Measurements from ENCODE around the gene TXLNB. TPM values are rescaled to one million over a fixed set of nuclear protein-coding genes. Genes with fewer than 3 reads are reported as not detected.

The TXLNB gene
- total RNA-seq, 2 experiments from 2014 or later, result 0.11 to 0.22 TPM

GRCh38 chr6:139282684-139283083 is 9.1 kb downstream of the TXLNB start:
- ATAC-seq, result peak; percentile 48
- TF ChIP-seq CTCF (IDR thresholded peaks at IDR 0.05), result no peak
- CTCF ChIA-PET, result no interaction called here
- Mint-ChIP-seq H3K27me3 (no peaks in the 10 kb centered on the region), H3K4me1 (ENCODE audit: low read depth) (peaks cover 39% of the 10 kb centered on the region), H3K4me3 (no peak overlapping the region), H3K27ac (no peak overlapping the region), H3K36me3 (ENCODE audit: low read depth) (no peaks in the 10 kb centered on the region), H3K9me3 (peaks cover 4% of the 10 kb centered on the region)
- intact Hi-C loops (cut with micrococcal nuclease), result no loop called here
- POLR2A ChIA-PET, result no interaction called here
- DNase-seq, result no peak

GRCh38 chr6:139278190-139278589 is 13.6 kb downstream of the TXLNB start:
- Mint-ChIP-seq H3K9me3 (peaks cover 4% of the 10 kb centered on the region), H3K4me1 (ENCODE audit: low read depth) (peaks cover 35% of the 10 kb centered on the region), H3K36me3 (ENCODE audit: low read depth) (no peaks in the 10 kb centered on the region), H3K27ac (no peak overlapping the region), H3K27me3 (no peaks in the 10 kb centered on the region), H3K4me3 (no peak overlapping the region)
- CTCF ChIA-PET, result interaction anchor here (1.0 kb wide), 1 partner anchor 59 kb away, joined by 4 read pairs; no protein-coding TSS in a partner anchor
- POLR2A ChIA-PET, result no interaction called here
- intact Hi-C loops (cut with micrococcal nuclease), result no loop called here
- TF ChIP-seq CTCF (IDR thresholded peaks at IDR 0.05), result no peak
- no peak for ATAC-seq
- no peak for DNase-seq

GRCh38 chr6:139277587-139277986 is 14.2 kb downstream of the TXLNB start:
- Mint-ChIP-seq H3K27ac (no peak overlapping the region), H3K4me1 (ENCODE audit: low read depth) (peaks cover 32% of the 10 kb centered on the region), H3K36me3 (ENCODE audit: low read depth) (no peaks in the 10 kb centered on the region), H3K27me3 (no peaks in the 10 kb centered on the region), H3K9me3 (peaks cover 4% of the 10 kb centered on the region), H3K4me3 (no peak overlapping the region)
- no peak for TF ChIP-seq CTCF (IDR thresholded peaks at IDR 0.05)
- ATAC-seq (no peak), DNase-seq (no peak)
- intact Hi-C loops (cut with micrococcal nuclease), result no loop called here
- POLR2A ChIA-PET, result no interaction called here
- CTCF ChIA-PET, result no interaction called here

GRCh38 chr6:139277161-139277560 is 14.6 kb downstream of the TXLNB start:
- ATAC-seq, result no peak
- H3K4me1 Mint-ChIP-seq (ENCODE audit: low read depth), result peaks cover 29% of the 10 kb centered on the region
- H3K27ac Mint-ChIP-seq, result no peak overlapping the region
- CTCF ChIA-PET, result interaction anchor here (1.4 to 1.7 kb wide), 2 partner anchors 14 to 19 kb away, joined by 4 to 8 read pairs; no protein-coding TSS in a partner anchor
- no peak for DNase-seq
- no peak for TF ChIP-seq CTCF (IDR thresholded peaks at IDR 0.05)
- intact Hi-C loops (cut with micrococcal nuclease), result no loop called here
- H3K27me3 Mint-ChIP-seq, result no peaks in the 10 kb centered on the region
- peaks cover 4% of the 10 kb centered on the region for H3K9me3 Mint-ChIP-seq
- no peaks in the 10 kb centered on the region for H3K36me3 Mint-ChIP-seq (ENCODE audit: low read depth)
- POLR2A ChIA-PET, result no interaction called here
- no peak overlapping the region for H3K4me3 Mint-ChIP-seq

GRCh38 chr6:139275279-139276055 is 16.3 kb downstream of the TXLNB start:
- Mint-ChIP-seq H3K4me3 (no peak overlapping the region), H3K27ac (no peak overlapping the region), H3K27me3 (no peaks in the 10 kb centered on the region), H3K9me3 (peaks cover 4% of the 10 kb centered on the region), H3K36me3 (ENCODE audit: low read depth) (no peaks in the 10 kb centered on the region), H3K4me1 (ENCODE audit: low read depth) (peaks cover 22% of the 10 kb centered on the region)
- no peak for ATAC-seq
- DNase-seq, result no peak
- ChIA-PET CTCF (interaction anchor here (0.6 to 1.7 kb wide), 2 partner anchors 18 to 80 kb away, joined by 3 to 8 read pairs; no protein-coding TSS in a partner anchor), POLR2A (no interaction called here)
- intact Hi-C loops (cut with micrococcal nuclease), result no loop called here
- TF ChIP-seq CTCF (IDR thresholded peaks at IDR 0.05), result no peak
